AG09309 (cell line): ENCODE measurements around the gene MSRB3.

Source experiments
- DNase-seq: peaks from one replicate; pipeline ENCODE4 v3.0.0-alpha.2; 2010; ENCODE audit warnings: low read depth
- H3K4me3 ChIP-seq: 2 replicates; pipeline ENCODE4 v1.5.1; 2011; ENCODE audit warnings: mild to moderate bottlenecking, low read depth, low read length, moderate library complexity; ENCODE audit not compliant: control insufficient read depth
- TF ChIP-seq, protein P1 (sequence below): IDR thresholded peaks from 2 replicates; pipeline ENCODE4 v1.5.1; 2011; ENCODE audit warnings: mild to moderate bottlenecking, low read depth, low read length, inconsistent platforms; ENCODE audit not compliant: insufficient read depth, control insufficient read depth; ENCODE audit errors: missing control alignments

The MSRB3 gene

DNA sequence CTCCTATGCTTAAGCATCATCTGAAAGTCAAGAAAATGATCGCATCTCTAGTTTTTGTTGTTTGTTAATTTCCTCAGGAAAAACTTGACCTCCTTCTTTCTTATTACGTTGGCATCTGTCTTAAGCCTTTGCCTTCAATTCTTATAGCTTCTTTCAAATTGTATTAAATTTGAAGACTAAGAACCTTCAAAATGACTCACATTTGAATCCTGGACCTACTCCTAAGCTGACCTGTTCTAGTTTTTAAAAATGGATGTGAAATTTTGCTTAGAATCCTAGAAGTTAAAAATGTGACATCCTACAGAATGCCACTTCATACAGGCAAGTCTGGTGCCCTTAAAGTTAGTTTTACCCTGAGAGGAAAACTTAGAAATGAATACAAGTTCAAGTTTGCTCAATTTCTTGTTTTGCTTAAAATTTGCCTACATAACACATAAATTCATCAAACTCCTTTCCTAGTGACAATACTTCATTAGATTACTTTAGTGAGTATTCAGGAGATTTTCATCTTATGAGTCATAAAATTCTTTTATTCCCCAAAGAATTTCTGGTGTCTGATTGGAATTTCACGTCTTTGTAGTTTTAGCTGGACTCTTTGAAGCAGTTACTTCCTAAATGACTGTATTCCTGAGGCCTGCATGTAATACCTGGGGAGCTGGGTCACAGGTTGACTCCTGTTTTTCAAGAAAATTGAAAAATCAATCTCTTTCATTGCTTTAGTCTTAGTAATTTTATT, 152.3 kb downstream of the MSRB3 start:
- DNase-seq: no peak
- TF ChIP-seq, protein P1, sequence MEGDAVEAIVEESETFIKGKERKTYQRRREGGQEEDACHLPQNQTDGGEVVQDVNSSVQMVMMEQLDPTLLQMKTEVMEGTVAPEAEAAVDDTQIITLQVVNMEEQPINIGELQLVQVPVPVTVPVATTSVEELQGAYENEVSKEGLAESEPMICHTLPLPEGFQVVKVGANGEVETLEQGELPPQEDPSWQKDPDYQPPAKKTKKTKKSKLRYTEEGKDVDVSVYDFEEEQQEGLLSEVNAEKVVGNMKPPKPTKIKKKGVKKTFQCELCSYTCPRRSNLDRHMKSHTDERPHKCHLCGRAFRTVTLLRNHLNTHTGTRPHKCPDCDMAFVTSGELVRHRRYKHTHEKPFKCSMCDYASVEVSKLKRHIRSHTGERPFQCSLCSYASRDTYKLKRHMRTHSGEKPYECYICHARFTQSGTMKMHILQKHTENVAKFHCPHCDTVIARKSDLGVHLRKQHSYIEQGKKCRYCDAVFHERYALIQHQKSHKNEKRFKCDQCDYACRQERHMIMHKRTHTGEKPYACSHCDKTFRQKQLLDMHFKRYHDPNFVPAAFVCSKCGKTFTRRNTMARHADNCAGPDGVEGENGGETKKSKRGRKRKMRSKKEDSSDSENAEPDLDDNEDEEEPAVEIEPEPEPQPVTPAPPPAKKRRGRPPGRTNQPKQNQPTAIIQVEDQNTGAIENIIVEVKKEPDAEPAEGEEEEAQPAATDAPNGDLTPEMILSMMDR: no peak
- H3K4me3 ChIP-seq: no peak overlapping the region

GRCh38 chr12:65432114-65432513, 153.6 kb downstream of the MSRB3 start:
- no peak for DNase-seq
- H3K4me3 ChIP-seq: no peak overlapping the region
- TF ChIP-seq, protein P1: no peak

- TF ChIP-seq, protein P1: no peak
- no peak overlapping the region for H3K4me3 ChIP-seq
- DNase-seq: no peak
Measured at GRCh38 chr12:65432651-65433050, 154.2 kb downstream of the MSRB3 start.

- TF ChIP-seq, protein P1: no peak
- no peak overlapping the region for H3K4me3 ChIP-seq
- DNase-seq: no peak
Measured at GRCh38 chr12:65434737-65435136, 156.3 kb downstream of the MSRB3 start.

GRCh38 chr12:65443038-65443437, 164.6 kb downstream of the MSRB3 start:
- TF ChIP-seq, protein P1: no peak
- no peak overlapping the region for H3K4me3 ChIP-seq
- DNase-seq: no peak

DNA sequence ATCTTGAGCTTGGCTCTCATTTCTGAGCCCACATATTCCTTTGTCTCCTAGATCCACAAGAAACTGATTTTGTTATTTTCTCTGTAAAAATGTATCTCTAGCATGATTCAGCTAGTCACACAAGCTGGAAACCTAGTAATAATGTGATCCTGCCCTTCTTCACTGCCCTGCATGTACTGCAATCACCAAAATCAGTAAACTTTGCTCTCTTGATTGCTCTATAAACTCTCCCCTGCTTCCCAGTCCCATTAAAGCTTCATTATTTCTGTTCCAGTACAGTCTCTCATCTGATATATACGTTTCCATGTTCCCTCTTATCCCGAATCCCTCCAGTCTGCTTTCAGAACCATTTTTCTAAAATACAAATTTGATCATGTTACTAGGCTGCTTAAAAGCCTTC, 166.5 kb downstream of the MSRB3 start:
- TF ChIP-seq, protein P1: no peak
- H3K4me3 ChIP-seq: no peak overlapping the region
- DNase-seq: no peak

GRCh38 chr12:65446901-65447300, 168.4 kb downstream of the MSRB3 start:
- TF ChIP-seq, protein P1: no peak
- no peak for DNase-seq
- H3K4me3 ChIP-seq: no peak overlapping the region
